SK-N-SH (cell line): ENCODE data around the gene MEF2D. TPM values are rescaled to one million over a fixed set of nuclear protein-coding genes. Genes with fewer than 3 reads are reported as not detected.

Experiments
- CTCF ChIA-PET: fragments of 300-600, 350-600 bp; formaldehyde crosslinking; extraction: SDS; loops from one replicate; lab custom pipeline; 2021; lab: Yijun Ruan, JAX
- POLR2A ChIA-PET: fragments of 350-600 bp; sonication (Branson Sonifier 250); formaldehyde crosslinking; extraction: SDS; loops from one replicate; lab custom pipeline; 2020; ENCODE audit warnings: antibody characterized with exemption, inconsistent platforms; lab: Yijun Ruan, JAX
- DNase-seq: peaks from one replicate; pipeline ENCODE4 v3.0.0; 2012
- H2AFZ ChIP-seq: fragments of 200-600 bp; sonication (generic); 2 replicates; pipeline ENCODE4 v1.8.1; 2016; ENCODE audit warnings: antibody characterized with exemption, mild to moderate bottlenecking, low read depth
- H3F3A ChIP-seq: fragments of 200-600 bp; sonication (generic); replicated peaks from 2 replicates; pipeline ENCODE3; 2016; ENCODE audit warnings: antibody characterized with exemption, mild to moderate bottlenecking; ENCODE audit not compliant: insufficient read depth
- H3K27ac ChIP-seq, 2 experiments: fragments of 200-500 bp in 1 of 2; fragments of 200-600 bp in 1 of 2; sonication (Bioruptor generic) in 1 of 2; sonication (generic), shearing (Covaris generic) in 1 of 2; 2 replicates each; pipeline versions ENCODE4 v1.5.1 to v1.6.1; 2014 to 2016; ENCODE audit warnings: low read depth in 2 of 2, inconsistent platforms in 1 of 2, low read length in 1 of 2, mild to moderate bottlenecking in 1 of 2, mixed read lengths in 1 of 2
- H3K27me3 ChIP-seq: fragments of 200-600 bp; sonication (generic), shearing (Covaris generic); 2 replicates; pipeline ENCODE4 v1.6.1; 2016; ENCODE audit warnings: mixed run types; ENCODE audit not compliant: insufficient read depth
- H3K36me3 ChIP-seq, 2 experiments: fragments of 200-500 bp in 1 of 2; fragments of 200-600 bp in 1 of 2; sonication (Bioruptor generic) in 1 of 2; sonication (generic) in 1 of 2; replicated peaks in 1 of 2; 2 replicates each; pipeline versions ENCODE3 to v1.5.1; 2014 to 2016; ENCODE audit warnings: low read length in 1 of 2, mild to moderate bottlenecking in 1 of 2; ENCODE audit not compliant: insufficient read depth in 2 of 2, control insufficient read depth in 1 of 2
- H3K4me1 ChIP-seq, 2 experiments: fragments of 200-500 bp in 1 of 2; fragments of 200-600 bp in 1 of 2; sonication (Bioruptor generic) in 1 of 2; sonication (generic), shearing (Covaris generic) in 1 of 2; 2 replicates each; pipeline versions ENCODE4 v1.5.1 to v1.6.1; 2014 to 2016; ENCODE audit warnings: low read depth in 1 of 2, low read length in 1 of 2, mixed run types in 1 of 2; ENCODE audit not compliant: insufficient read depth in 2 of 2, control insufficient read depth in 1 of 2
- H3K4me2 ChIP-seq: fragments of 200-600 bp; sonication (generic), shearing (Covaris generic); 2 replicates; pipeline ENCODE4 v1.6.1; 2017; ENCODE audit warnings: mixed run types
- H3K4me3 ChIP-seq, 2 experiments: fragments of 200-500 bp in 1 of 2; fragments of 200-600 bp in 1 of 2; sonication (Bioruptor generic) in 1 of 2; sonication (generic), shearing (Covaris generic) in 1 of 2; 2 replicates each; pipeline versions ENCODE4 v1.5.1 to v1.8.1; 2014 to 2016; ENCODE audit warnings: low read depth in 2 of 2, inconsistent platforms in 1 of 2, low read length in 1 of 2, mild to moderate bottlenecking in 1 of 2, mixed read lengths in 1 of 2, moderate library complexity in 1 of 2
- H3K79me2 ChIP-seq: fragments of 200-600 bp; sonication (generic); 2 replicates; pipeline ENCODE4 v1.8.1; 2017; ENCODE audit warnings: mild to moderate bottlenecking; ENCODE audit not compliant: insufficient read depth
- H3K9ac ChIP-seq: fragments of 200-600 bp; sonication (generic); 2 replicates; pipeline ENCODE4 v1.6.1; 2017; ENCODE audit warnings: mixed run types
- H3K9me2 ChIP-seq: fragments of 200-600 bp; sonication (generic); 2 replicates; pipeline ENCODE4 v1.6.1; 2017; ENCODE audit warnings: mixed run types
- H3K9me3 ChIP-seq: fragments of 200-600 bp; sonication (generic); 2 replicates; pipeline ENCODE4 v1.6.1; 2017; ENCODE audit warnings: mixed run types, mild to moderate bottlenecking, moderate library complexity
- H4K20me1 ChIP-seq: fragments of 200-600 bp; sonication (generic); 2 replicates; pipeline ENCODE4 v1.6.1; 2017; ENCODE audit warnings: mild to moderate bottlenecking, mixed run types; ENCODE audit not compliant: insufficient read depth
- CHD2 ChIP-seq: fragments of 150-350 bp; IDR thresholded peaks from 2 replicates; pipeline ENCODE4 v1.6.1; 2018; ENCODE audit warnings: low read length; ENCODE audit not compliant: partially characterized antibody
- ELF1 ChIP-seq: IDR thresholded peaks from 2 replicates; pipeline ENCODE4 v1.4.0; 2012
- EP300 ChIP-seq, 2 experiments: IDR thresholded peaks; 2 replicates each; pipeline versions ENCODE4 v1.4.0 to v1.6.1; 2012; ENCODE audit warnings: borderline replicate concordance in 1 of 2, low read depth in 1 of 2, low read length in 1 of 2
- EZH2phosphoT487 ChIP-seq: fragments of 200-600 bp; sonication (generic); IDR thresholded peaks from 2 replicates; pipeline ENCODE4 v1.6.1; 2017; ENCODE audit warnings: low read depth, mixed run types, mild to moderate bottlenecking, antibody characterized with exemption, moderate library complexity, borderline replicate concordance
- FOXM1 ChIP-seq: IDR thresholded peaks from 2 replicates; pipeline ENCODE4 v1.4.0; 2012; ENCODE audit warnings: low read depth, mild to moderate bottlenecking
- GABPA ChIP-seq: IDR thresholded peaks from 2 replicates; pipeline ENCODE4 v1.4.0; 2012; ENCODE audit warnings: low read depth, mild to moderate bottlenecking
- GATA2 ChIP-seq: sonication (generic); formaldehyde crosslinking; IDR thresholded peaks from 2 replicates; pipeline ENCODE4 v1.5.0; 2020; ENCODE audit warnings: mild to moderate bottlenecking, missing genetic modification reagents
- JUND ChIP-seq: IDR thresholded peaks from 2 replicates; pipeline ENCODE4 v1.4.0; 2012
- MEF2A ChIP-seq: IDR thresholded peaks from 2 replicates; pipeline ENCODE4 v1.4.0; 2012; ENCODE audit warnings: low read depth, borderline replicate concordance
- MXI1 ChIP-seq: IDR thresholded peaks from 2 replicates; pipeline ENCODE4 v1.6.1; 2012; ENCODE audit warnings: mild to moderate bottlenecking, low read depth, low read length, improper control_type of control experiment
- NRF1 ChIP-seq: IDR thresholded peaks from 2 replicates; pipeline ENCODE4 v1.6.1; 2012; ENCODE audit warnings: low read depth, mild to moderate bottlenecking, low read length
- POLR2AphosphoS5 ChIP-seq: IDR thresholded peaks from 2 replicates; pipeline ENCODE4 v1.6.1; 2012; ENCODE audit warnings: low read depth, low read length
- RAD21 ChIP-seq: IDR thresholded peaks from 2 replicates; pipeline ENCODE4 v1.6.1; 2012; ENCODE audit warnings: mild to moderate bottlenecking, low read length
- RFX5 ChIP-seq: IDR thresholded peaks from 2 replicates; pipeline ENCODE4 v1.6.1; 2012; ENCODE audit warnings: mild to moderate bottlenecking, improper control_type of control experiment, low read length
- RXRA ChIP-seq: IDR thresholded peaks from 2 replicates; pipeline ENCODE4 v1.4.0; 2012; ENCODE audit warnings: low read depth, mild to moderate bottlenecking, borderline replicate concordance
- SIN3A ChIP-seq: IDR thresholded peaks from 2 replicates; pipeline ENCODE4 v1.6.1; 2012; ENCODE audit warnings: low read depth, mild to moderate bottlenecking, low read length, moderate library complexity, borderline replicate concordance
- TAF1 ChIP-seq: IDR thresholded peaks from 2 replicates; pipeline ENCODE4 v1.6.1; 2012; ENCODE audit warnings: low read depth, mild to moderate bottlenecking, low read length, moderate library complexity, borderline replicate concordance
- TCF12 ChIP-seq: IDR thresholded peaks from 2 replicates; pipeline ENCODE4 v1.4.0; 2012
- WGBS: methylation state at CpG from one replicate; pipeline ENCODE4 v1.1.6; 2017; ENCODE audit warnings: low lambda C conversion rate; 5-methylcytosine and 5-hydroxymethylcytosine counted together
- polyA plus RNA-seq, 3 experiments: library from polyadenylated mRNA; depleted of rRNA; stranded (reverse); fragments of >200 nt; gene quantifications; 2 replicates each; pipeline ENCODE4 v1.2.3, GENCODE V29; 2012
- TF ChIP-seq, protein P1 (sequence below): IDR thresholded peaks from 2 replicates; pipeline ENCODE4 v1.4.0; 2012; ENCODE audit warnings: low read depth, borderline replicate concordance
- TF ChIP-seq, protein P2 (sequence below): IDR thresholded peaks from 2 replicates; pipeline ENCODE4 v1.4.0; 2012; ENCODE audit warnings: low read depth

MEF2D gene
- polyA plus RNA-seq, 1 of the 3 experiments (the other 2 are of a cell fraction) = 14.3 TPM

DNA sequence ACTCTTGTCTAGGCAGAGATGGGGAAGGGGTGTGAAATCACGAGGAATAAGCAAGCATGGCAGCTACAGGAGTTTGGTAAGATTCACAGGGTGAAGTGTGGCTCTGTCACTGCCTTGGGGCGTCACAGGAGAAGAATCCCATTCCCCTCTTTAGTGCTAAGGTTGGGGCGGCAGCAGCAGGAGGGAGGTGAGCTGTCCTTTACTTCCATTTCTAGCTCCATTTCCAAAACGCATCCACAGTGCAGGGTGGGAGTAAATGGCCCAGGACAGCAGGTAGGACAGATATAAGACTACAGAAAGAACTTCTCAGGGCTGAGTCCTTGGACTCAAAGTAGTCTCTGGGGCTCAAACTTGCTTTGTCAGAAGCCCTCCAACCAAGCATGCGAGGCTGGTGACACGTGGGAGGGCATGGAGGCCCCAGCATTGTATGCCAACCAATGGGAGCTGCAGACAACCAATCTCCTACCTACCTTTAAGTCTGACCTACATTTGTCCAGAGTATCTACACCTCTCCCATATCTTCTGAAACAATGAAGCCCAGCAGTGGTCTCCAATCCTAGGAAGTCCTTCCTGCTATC, 8.5 kb downstream of the MEF2D start:
- H2AFZ ChIP-seq = no peak overlapping the region
- peaks cover 41 to 76% of the 10 kb centered on the region in 2 experiments for H3K4me1 ChIP-seq
- no peaks in the 10 kb centered on the region for H3F3A ChIP-seq
- no peak overlapping the region for H3K4me3 ChIP-seq
- no peak overlapping the region for H3K9ac ChIP-seq
- H3K9me3 ChIP-seq = no peaks in the 10 kb centered on the region
- TF ChIP-seq GATA2 (CRISPR knock-in tag) = no peak
- no peak for TF ChIP-seq TCF12
- TF ChIP-seq MXI1 = no peak
- no peak for TF ChIP-seq JUND
- TF ChIP-seq RXRA = no peak
- no peak for TF ChIP-seq EZH2phosphoT487
- TF ChIP-seq NRF1 = no peak
- TF ChIP-seq, protein P1, sequence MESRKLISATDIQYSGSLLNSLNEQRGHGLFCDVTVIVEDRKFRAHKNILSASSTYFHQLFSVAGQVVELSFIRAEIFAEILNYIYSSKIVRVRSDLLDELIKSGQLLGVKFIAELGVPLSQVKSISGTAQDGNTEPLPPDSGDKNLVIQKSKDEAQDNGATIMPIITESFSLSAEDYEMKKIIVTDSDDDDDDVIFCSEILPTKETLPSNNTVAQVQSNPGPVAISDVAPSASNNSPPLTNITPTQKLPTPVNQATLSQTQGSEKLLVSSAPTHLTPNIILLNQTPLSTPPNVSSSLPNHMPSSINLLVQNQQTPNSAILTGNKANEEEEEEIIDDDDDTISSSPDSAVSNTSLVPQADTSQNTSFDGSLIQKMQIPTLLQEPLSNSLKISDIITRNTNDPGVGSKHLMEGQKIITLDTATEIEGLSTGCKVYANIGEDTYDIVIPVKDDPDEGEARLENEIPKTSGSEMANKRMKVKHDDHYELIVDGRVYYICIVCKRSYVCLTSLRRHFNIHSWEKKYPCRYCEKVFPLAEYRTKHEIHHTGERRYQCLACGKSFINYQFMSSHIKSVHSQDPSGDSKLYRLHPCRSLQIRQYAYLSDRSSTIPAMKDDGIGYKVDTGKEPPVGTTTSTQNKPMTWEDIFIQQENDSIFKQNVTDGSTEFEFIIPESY = no peak
- TF ChIP-seq FOXM1 = no peak
- no peak for TF ChIP-seq EP300 (IDR thresholded peaks at IDR 0.05; ENCODE audit: borderline replicate concordance in 1 of 2, low read depth in 1 of 2, low read length in 1 of 2)
- no peak for TF ChIP-seq GABPA
- TF ChIP-seq SIN3A = no peak
- no peak for TF ChIP-seq POLR2AphosphoS5
- TF ChIP-seq, protein P2, sequence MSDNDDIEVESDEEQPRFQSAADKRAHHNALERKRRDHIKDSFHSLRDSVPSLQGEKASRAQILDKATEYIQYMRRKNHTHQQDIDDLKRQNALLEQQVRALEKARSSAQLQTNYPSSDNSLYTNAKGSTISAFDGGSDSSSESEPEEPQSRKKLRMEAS = no peak
- no peak for TF ChIP-seq CHD2
- TF ChIP-seq RAD21 = no peak
- no peak for TF ChIP-seq RFX5
- no peak for TF ChIP-seq ELF1
- no peak for TF ChIP-seq TAF1
- no peak for TF ChIP-seq MEF2A
- TF ChIP-seq, all 33 proteins: peak for 0
- ChIA-PET POLR2A (interaction anchor here (1.4 kb wide), 1 partner anchor 18 kb away, joined by 5 read pairs; no protein-coding TSS in a partner anchor), CTCF (interaction anchor here (1.0 to 6.2 kb wide), 6 partner anchors 8 to 167 kb away, joined by 3 to 50 read pairs (median 6); partner anchors contain the start of gene MEF2D)
- H3K27ac ChIP-seq = no peak overlapping the region
- peaks cover 100% of the 10 kb centered on the region for H3K79me2 ChIP-seq
- no peak for DNase-seq
- no peaks in the 10 kb centered on the region for H3K27me3 ChIP-seq
- no peaks in the 10 kb centered on the region for H3K9me2 ChIP-seq
- peaks cover 3 to 6% of the 10 kb centered on the region in 2 experiments for H3K36me3 ChIP-seq
- no peak overlapping the region for H3K4me2 ChIP-seq
- H4K20me1 ChIP-seq = peaks cover 100% of the 10 kb centered on the region
- 97% methylated on average over 6 of the region's 6 CpGs for WGBS
